ENCODE results near the gene MAN2A1.

The MAN2A1 gene

GRCh38 chr5:109849478-109850088 is 159.9 kb downstream of the MAN2A1 start:
- TF ChIP-seq NFIC (IDR thresholded peaks at IDR 0.05): no peak
- TF ChIP-seq FOXM1 (IDR thresholded peaks at IDR 0.05; ENCODE audit: borderline replicate concordance, low read depth): no peak
- no peak for TF ChIP-seq EGR1 (IDR thresholded peaks at IDR 0.05)
- TF ChIP-seq USF1 (IDR thresholded peaks at IDR 0.05): no peak
- no peak for TF ChIP-seq TAF1 (IDR thresholded peaks at IDR 0.05; ENCODE audit: low read depth)
- no peak for TF ChIP-seq REST (IDR thresholded peaks at IDR 0.05; ENCODE audit: low read depth)
- TF ChIP-seq EP300 (IDR thresholded peaks at IDR 0.05; ENCODE audit: borderline replicate concordance): no peak
- TF ChIP-seq CEBPB (IDR thresholded peaks at IDR 0.05): no peak
- TF ChIP-seq CREB1 (IDR thresholded peaks at IDR 0.05; ENCODE audit: low read depth): no peak
- no peak for TF ChIP-seq TCF12 (IDR thresholded peaks at IDR 0.05; ENCODE audit: low read depth)
- no peak for TF ChIP-seq TEAD4 (IDR thresholded peaks at IDR 0.05)
- TF ChIP-seq ZBTB7A (IDR thresholded peaks at IDR 0.05; ENCODE audit: low read depth): no peak
- TF ChIP-seq RAD21 (IDR thresholded peaks at IDR 0.05; ENCODE audit: low read depth): no peak
- no peak for TF ChIP-seq MAX (IDR thresholded peaks at IDR 0.05)
- TF ChIP-seq YY1 (IDR thresholded peaks at IDR 0.05; ENCODE audit: low read depth): no peak

- TF ChIP-seq REST (IDR thresholded peaks at IDR 0.05; ENCODE audit: low read depth) (no peak), MAX (IDR thresholded peaks at IDR 0.05) (no peak), FOXM1 (IDR thresholded peaks at IDR 0.05; ENCODE audit: borderline replicate concordance, low read depth) (no peak), EGR1 (IDR thresholded peaks at IDR 0.05) (no peak), TAF1 (IDR thresholded peaks at IDR 0.05; ENCODE audit: low read depth) (no peak), TCF12 (IDR thresholded peaks at IDR 0.05; ENCODE audit: low read depth) (no peak)
Measured at GRCh38 chr5:109852371-109853155, 162.8 kb downstream of the MAN2A1 start.

GRCh38 chr5:109853377-109853776 is 163.7 kb downstream of the MAN2A1 start:
- TF ChIP-seq EGR1 (IDR thresholded peaks at IDR 0.05): no peak
- TF ChIP-seq YY1 (IDR thresholded peaks at IDR 0.05; ENCODE audit: low read depth): no peak
- no peak for TF ChIP-seq RAD21 (IDR thresholded peaks at IDR 0.05; ENCODE audit: low read depth)
- TF ChIP-seq TEAD4 (IDR thresholded peaks at IDR 0.05): no peak
- no peak for TF ChIP-seq CEBPB (IDR thresholded peaks at IDR 0.05)

GRCh38 chr5:109855056-109855455 is 165.3 kb downstream of the MAN2A1 start:
- TF ChIP-seq CREB1 (IDR thresholded peaks at IDR 0.05; ENCODE audit: low read depth) (no peak), TAF1 (IDR thresholded peaks at IDR 0.05; ENCODE audit: low read depth) (no peak), RAD21 (IDR thresholded peaks at IDR 0.05; ENCODE audit: low read depth) (no peak), MAX (IDR thresholded peaks at IDR 0.05) (no peak), USF1 (IDR thresholded peaks at IDR 0.05) (no peak), REST (IDR thresholded peaks at IDR 0.05; ENCODE audit: low read depth) (no peak), FOXM1 (IDR thresholded peaks at IDR 0.05; ENCODE audit: borderline replicate concordance, low read depth) (no peak), TCF12 (IDR thresholded peaks at IDR 0.05; ENCODE audit: low read depth) (no peak), EGR1 (IDR thresholded peaks at IDR 0.05) (no peak), NFIC (IDR thresholded peaks at IDR 0.05) (no peak), EP300 (IDR thresholded peaks at IDR 0.05; ENCODE audit: borderline replicate concordance) (no peak), CEBPB (IDR thresholded peaks at IDR 0.05) (no peak), TEAD4 (IDR thresholded peaks at IDR 0.05) (no peak)
